ENCODE measurements around the gene GRIN2A. TPM values are rescaled to one million over a fixed set of nuclear protein-coding genes. Genes with fewer than 3 reads are reported as not detected.

The GRIN2A gene
- total RNA-seq, 2 donors from 2014 or later: 0.27 to 2.5 TPM

- H3K9me3 ChIP-seq: no peaks in the 10 kb centered on the region
- DNase-seq (ENCODE audit: low spot score): no peak
Measured at GRCh38 chr16:10178080-10178479, 4.1 kb downstream of the GRIN2A start.

DNA sequence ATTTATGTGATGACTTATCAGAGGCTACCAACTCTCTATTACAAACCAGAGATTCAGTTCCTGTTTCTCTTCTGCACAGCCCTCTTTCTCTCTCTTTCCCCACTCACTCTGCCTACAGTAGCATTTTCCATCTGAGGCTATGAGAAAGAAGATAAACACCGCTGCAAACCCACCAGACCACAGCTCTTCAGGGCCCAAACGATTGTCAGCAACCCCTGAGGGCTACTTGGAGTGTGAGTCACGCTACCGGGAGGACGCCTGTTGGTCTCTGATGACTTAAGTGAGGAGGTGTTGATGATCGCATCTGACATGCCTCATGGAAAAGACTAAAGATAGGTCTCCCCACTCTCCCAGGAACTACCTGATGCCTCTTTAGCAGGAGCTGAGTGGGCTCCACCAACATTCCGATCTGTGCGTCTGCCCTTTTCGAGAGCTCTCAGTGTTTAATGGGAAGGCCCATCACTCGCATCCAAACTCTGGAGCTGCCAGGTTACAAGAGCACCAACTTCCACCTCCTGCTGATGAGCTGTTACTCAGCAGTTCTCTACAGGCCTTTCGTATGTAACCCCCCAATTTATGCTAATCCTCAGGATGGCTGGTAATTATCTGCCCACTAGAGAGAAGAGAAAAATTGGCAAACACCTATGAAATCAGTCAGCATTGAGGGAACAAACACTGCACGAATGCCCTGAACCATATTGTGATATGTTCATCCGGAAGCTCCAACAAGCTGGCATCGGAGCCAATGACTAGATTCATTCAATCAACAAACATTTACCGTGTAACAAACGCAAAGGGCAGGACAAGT lies 9.2 kb downstream of the GRIN2A start:
- Histone ChIP-seq H3K27me3 (replicated peaks; ENCODE audit: insufficient read depth) (no peaks in the 10 kb centered on the region), H3K27ac (no peak overlapping the region), H3K9me3 (no peaks in the 10 kb centered on the region), H3K4me3 (no peak overlapping the region), H3K36me3 (no peaks in the 10 kb centered on the region), H3K4me1 (ENCODE audit: control insufficient read depth in 1 of 2, low read depth in 2 of 2) (peaks cover 0 to 3% of the 10 kb centered on the region in 2 donors)
- DNase-seq (ENCODE audit: low spot score): no peak
- no peak for ATAC-seq (ENCODE audit: insufficient number of reproducible peaks, low FRiP score, low read depth)
- TF ChIP-seq CTCF (IDR thresholded peaks at IDR 0.05): no peak

More at GRCh38 chr16:10178080-10178479, 4.1 kb downstream of the GRIN2A start:
- no peaks in the 10 kb centered on the region for H3K27me3 ChIP-seq (replicated peaks; ENCODE audit: insufficient read depth)
- no peak overlapping the region for H3K27ac ChIP-seq
- H3K4me3 ChIP-seq: no peak overlapping the region
- H3K4me1 ChIP-seq (ENCODE audit: control insufficient read depth in 1 of 2, low read depth in 2 of 2): peaks cover 11 to 32% of the 10 kb centered on the region in 2 donors
- no peak for TF ChIP-seq CTCF (IDR thresholded peaks at IDR 0.05)
- no peak for ATAC-seq (ENCODE audit: insufficient number of reproducible peaks, low FRiP score, low read depth)
- H3K36me3 ChIP-seq: no peaks in the 10 kb centered on the region

GRCh38 chr16:10171221-10171620 lies 11.0 kb downstream of the GRIN2A start:
- no peak for TF ChIP-seq CTCF (IDR thresholded peaks at IDR 0.05)
- H3K27me3 ChIP-seq (replicated peaks; ENCODE audit: insufficient read depth): no peaks in the 10 kb centered on the region
- DNase-seq (ENCODE audit: low spot score) (no peak), ATAC-seq (ENCODE audit: insufficient number of reproducible peaks, low FRiP score, low read depth) (no peak)
- no peaks in the 10 kb centered on the region for H3K36me3 ChIP-seq
- H3K4me1 ChIP-seq (ENCODE audit: control insufficient read depth in 1 of 2, low read depth in 2 of 2): peaks cover 3 to 8% of the 10 kb centered on the region in 2 donors
- H3K27ac ChIP-seq: no peak overlapping the region
- no peak overlapping the region for H3K4me3 ChIP-seq
- H3K9me3 ChIP-seq: no peaks in the 10 kb centered on the region

- TF ChIP-seq CTCF (IDR thresholded peaks at IDR 0.05): no peak
- DNase-seq (ENCODE audit: low spot score) (no peak), ATAC-seq (ENCODE audit: insufficient number of reproducible peaks, low FRiP score, low read depth) (no peak)
- H3K27ac ChIP-seq: no peak overlapping the region
- no peak overlapping the region for H3K4me3 ChIP-seq
- no peaks in the 10 kb centered on the region for H3K27me3 ChIP-seq (replicated peaks; ENCODE audit: insufficient read depth)
- H3K9me3 ChIP-seq: no peaks in the 10 kb centered on the region
- no peaks in the 10 kb centered on the region for H3K36me3 ChIP-seq
- peaks cover 3 to 8% of the 10 kb centered on the region in 2 donors for H3K4me1 ChIP-seq (ENCODE audit: control insufficient read depth in 1 of 2, low read depth in 2 of 2)
Measured at GRCh38 chr16:10169904-10170410, 12.3 kb downstream of the GRIN2A start.

- Histone ChIP-seq H3K27me3 (replicated peaks; ENCODE audit: insufficient read depth) (no peaks in the 10 kb centered on the region), H3K27ac (peak overlapping the region in 1 of 2 donors; percentile 69), H3K4me3 (no peak overlapping the region), H3K9me3 (no peaks in the 10 kb centered on the region), H3K36me3 (no peaks in the 10 kb centered on the region), H3K4me1 (ENCODE audit: control insufficient read depth in 1 of 2, low read depth in 2 of 2) (peaks cover 3 to 8% of the 10 kb centered on the region in 2 donors)
- ATAC-seq (ENCODE audit: insufficient number of reproducible peaks, low FRiP score, low read depth) (no peak), DNase-seq (ENCODE audit: low spot score) (no peak)
- no peak for TF ChIP-seq CTCF (IDR thresholded peaks at IDR 0.05)
Measured at GRCh38 chr16:10169031-10169430, 13.2 kb downstream of the GRIN2A start.
